SK-N-SH (cell line): ENCODE measurements around the gene KRT33B.

Experiments used
- EP300 ChIP-seq, 2 experiments: IDR thresholded peaks; 2 replicates each; pipeline versions ENCODE4 v1.4.0 to v1.6.1; 2012; ENCODE audit warnings: borderline replicate concordance in 1 of 2, low read depth in 1 of 2, low read length in 1 of 2
- TF ChIP-seq, protein P1 (sequence below): fragments of 200-600 bp; sonication (generic); IDR thresholded peaks from 2 replicates; pipeline ENCODE4 v1.6.1; 2017; ENCODE audit warnings: antibody characterized with exemption, mild to moderate bottlenecking, moderate library complexity

DNA sequence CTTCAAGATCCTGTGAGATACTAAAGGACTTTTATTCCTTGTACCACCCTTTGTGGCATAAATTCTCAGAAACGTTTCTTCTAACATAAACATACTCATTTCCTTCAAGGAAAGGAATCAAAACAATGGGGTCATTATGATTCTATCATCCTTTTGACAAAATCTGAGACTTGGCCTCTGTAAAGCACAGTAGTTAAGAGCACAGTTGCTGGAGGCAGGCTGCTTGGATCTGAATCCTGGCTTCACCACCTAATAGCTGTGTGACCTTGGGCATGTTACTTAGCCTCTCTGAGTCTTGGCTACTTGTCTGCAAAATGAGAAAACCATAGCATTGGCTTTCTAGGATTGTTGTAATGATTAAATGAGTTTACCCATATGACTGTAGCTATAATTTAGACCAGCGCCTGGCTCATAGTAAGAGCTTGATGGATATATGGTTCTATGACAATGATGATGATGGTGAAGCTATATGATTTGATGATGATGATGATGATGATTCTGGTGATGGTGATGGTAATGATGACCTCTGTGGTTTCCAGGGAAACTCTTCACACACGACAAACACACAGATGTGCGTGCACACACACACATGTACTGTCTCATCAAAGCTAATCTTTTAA is 33.9 kb upstream of the KRT33B start:
- TF ChIP-seq, protein P1, sequence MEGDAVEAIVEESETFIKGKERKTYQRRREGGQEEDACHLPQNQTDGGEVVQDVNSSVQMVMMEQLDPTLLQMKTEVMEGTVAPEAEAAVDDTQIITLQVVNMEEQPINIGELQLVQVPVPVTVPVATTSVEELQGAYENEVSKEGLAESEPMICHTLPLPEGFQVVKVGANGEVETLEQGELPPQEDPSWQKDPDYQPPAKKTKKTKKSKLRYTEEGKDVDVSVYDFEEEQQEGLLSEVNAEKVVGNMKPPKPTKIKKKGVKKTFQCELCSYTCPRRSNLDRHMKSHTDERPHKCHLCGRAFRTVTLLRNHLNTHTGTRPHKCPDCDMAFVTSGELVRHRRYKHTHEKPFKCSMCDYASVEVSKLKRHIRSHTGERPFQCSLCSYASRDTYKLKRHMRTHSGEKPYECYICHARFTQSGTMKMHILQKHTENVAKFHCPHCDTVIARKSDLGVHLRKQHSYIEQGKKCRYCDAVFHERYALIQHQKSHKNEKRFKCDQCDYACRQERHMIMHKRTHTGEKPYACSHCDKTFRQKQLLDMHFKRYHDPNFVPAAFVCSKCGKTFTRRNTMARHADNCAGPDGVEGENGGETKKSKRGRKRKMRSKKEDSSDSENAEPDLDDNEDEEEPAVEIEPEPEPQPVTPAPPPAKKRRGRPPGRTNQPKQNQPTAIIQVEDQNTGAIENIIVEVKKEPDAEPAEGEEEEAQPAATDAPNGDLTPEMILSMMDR = no peak
- TF ChIP-seq EP300 (IDR thresholded peaks at IDR 0.05; ENCODE audit: borderline replicate concordance in 1 of 2, low read depth in 1 of 2, low read length in 1 of 2) = no peak
